ENCODE data around the gene ENAH.

ENAH gene

GRCh38 chr1:225668222-225668621, 15.3 kb upstream of the ENAH start:
- Histone ChIP-seq H3K9me3 (ENCODE audit: insufficient read depth, low read length) (no peaks in the 10 kb centered on the region), H3K27me3 (ENCODE audit: low read length) (no peaks in the 10 kb centered on the region)

GRCh38 chr1:225667362-225667761, 14.4 kb upstream of the ENAH start:
- no peaks in the 10 kb centered on the region for H3K9me3 ChIP-seq (ENCODE audit: insufficient read depth, low read length)
- no peaks in the 10 kb centered on the region for H3K27me3 ChIP-seq (ENCODE audit: low read length)
- no peak overlapping the region for H3K4me3 ChIP-seq (ENCODE audit: insufficient read depth, low read length, poor library complexity, severe bottlenecking)
- H3K27ac ChIP-seq (ENCODE audit: low read depth, low read length): no peak overlapping the region
- no peaks in the 10 kb centered on the region for H3K79me2 ChIP-seq (ENCODE audit: insufficient read depth, low read length)
- no peak overlapping the region for H3K4me2 ChIP-seq (ENCODE audit: low read depth, low read length, poor library complexity, severe bottlenecking)
- H3F3A ChIP-seq (ENCODE audit: insufficient read depth): no peaks in the 10 kb centered on the region
- no peaks in the 10 kb centered on the region for H4K20me1 ChIP-seq (ENCODE audit: low read depth, low read length)
- no peak overlapping the region for H2AFZ ChIP-seq (ENCODE audit: low read depth, low read length, severe bottlenecking)
- TF ChIP-seq EZH2phosphoT487 (conservative IDR thresholded peaks at IDR 0.05; ENCODE audit: low read length): no peak
- no peak for TF ChIP-seq CTCF (IDR thresholded peaks at IDR 0.05; ENCODE audit: insufficient read depth, low read length, poor library complexity, severe bottlenecking)
- H3K36me3 ChIP-seq (ENCODE audit: low read length): no peaks in the 10 kb centered on the region
- no peak overlapping the region for H3K9ac ChIP-seq (ENCODE audit: low read length)
- no peaks in the 10 kb centered on the region for H3K9me2 ChIP-seq (replicated peaks; ENCODE audit: insufficient read depth, low read length)

More at GRCh38 chr1:225668222-225668621, 15.3 kb upstream of the ENAH start:
- Histone ChIP-seq H3K4me3 (ENCODE audit: insufficient read depth, low read length, poor library complexity, severe bottlenecking) (no peak overlapping the region), H3K9me2 (replicated peaks; ENCODE audit: insufficient read depth, low read length) (no peaks in the 10 kb centered on the region), H3K27ac (ENCODE audit: low read depth, low read length) (no peak overlapping the region), H3K79me2 (ENCODE audit: insufficient read depth, low read length) (no peaks in the 10 kb centered on the region), H3K4me2 (ENCODE audit: low read depth, low read length, poor library complexity, severe bottlenecking) (no peak overlapping the region), H3K36me3 (ENCODE audit: low read length) (no peaks in the 10 kb centered on the region), H2AFZ (ENCODE audit: low read depth, low read length, severe bottlenecking) (no peak overlapping the region), H3F3A (ENCODE audit: insufficient read depth) (no peaks in the 10 kb centered on the region), H3K9ac (ENCODE audit: low read length) (no peak overlapping the region), H4K20me1 (ENCODE audit: low read depth, low read length) (no peaks in the 10 kb centered on the region)
- no peak for TF ChIP-seq EZH2phosphoT487 (conservative IDR thresholded peaks at IDR 0.05; ENCODE audit: low read length)
- no peak for TF ChIP-seq CTCF (IDR thresholded peaks at IDR 0.05; ENCODE audit: insufficient read depth, low read length, poor library complexity, severe bottlenecking)

- TF ChIP-seq EZH2phosphoT487 (conservative IDR thresholded peaks at IDR 0.05; ENCODE audit: low read length): no peak
- TF ChIP-seq CTCF (IDR thresholded peaks at IDR 0.05; ENCODE audit: insufficient read depth, low read length, poor library complexity, severe bottlenecking): no peak
- Histone ChIP-seq H3K9ac (ENCODE audit: low read length) (no peak overlapping the region), H3K9me3 (ENCODE audit: insufficient read depth, low read length) (no peaks in the 10 kb centered on the region), H3K9me2 (replicated peaks; ENCODE audit: insufficient read depth, low read length) (no peaks in the 10 kb centered on the region), H2AFZ (ENCODE audit: low read depth, low read length, severe bottlenecking) (no peak overlapping the region), H3K4me2 (ENCODE audit: low read depth, low read length, poor library complexity, severe bottlenecking) (no peak overlapping the region), H3F3A (ENCODE audit: insufficient read depth) (no peaks in the 10 kb centered on the region), H3K4me3 (ENCODE audit: insufficient read depth, low read length, poor library complexity, severe bottlenecking) (no peak overlapping the region), H4K20me1 (ENCODE audit: low read depth, low read length) (no peaks in the 10 kb centered on the region), H3K36me3 (ENCODE audit: low read length) (no peaks in the 10 kb centered on the region), H3K27ac (ENCODE audit: low read depth, low read length) (no peak overlapping the region), H3K27me3 (ENCODE audit: low read length) (no peaks in the 10 kb centered on the region), H3K79me2 (ENCODE audit: insufficient read depth, low read length) (no peaks in the 10 kb centered on the region)
These were observed 13.6 kb upstream of the ENAH start for GRCh38 chr1:225666495-225666894.
